Motor neuron (in vitro differentiated cells): Measurements from ENCODE around the gene ZNF362. TPM values are rescaled to one million over a fixed set of nuclear protein-coding genes. Genes with fewer than 3 reads are reported as not detected.

ENCODE experiments used
- ATAC-seq, 8 experiments: fragments of 200-7000 bp; cut with Tn5 transposase; replicated peaks in 6 of 8; 2 replicates each; pipeline ENCODE4 v1.8.0; 2021; ENCODE audit warnings: mild to moderate bottlenecking in 8 of 8, moderate library complexity in 8 of 8
- H3K27ac ChIP-seq, 2 donors: fragments of 250-450 bp; sonication (Bioruptor Pico); 2 replicates each; pipeline ENCODE4 v1.9.0; 2021; ENCODE audit warnings: antibody characterized with exemption in 2 of 2, mild to moderate bottlenecking in 2 of 2, moderate library complexity in 1 of 2
- H3K4me1 ChIP-seq, 2 donors: fragments of 250-450 bp; sonication (Bioruptor Pico); replicated peaks in 1 of 2; 2 replicates each; pipeline ENCODE4 v1.6.1; 2021; ENCODE audit warnings: antibody characterized with exemption in 2 of 2, mild to moderate bottlenecking in 2 of 2, moderate library complexity in 1 of 2
- H3K4me3 ChIP-seq, 5 donors: fragments of 250-450 bp; sonication (Bioruptor Pico); 2 replicates each; pipeline ENCODE4 v1.9.0; 2021; ENCODE audit warnings: antibody characterized with exemption in 5 of 5, mild to moderate bottlenecking in 5 of 5, moderate library complexity in 4 of 5
- WGBS, 10 experiments: fragments of 450-650 bp; shearing (Covaris generic); methylation state at CpG; one replicate each; pipeline ENCODE4 v1.0.0; 2022; 5-methylcytosine and 5-hydroxymethylcytosine counted together
- in situ Hi-C, 9 experiments: fragments of 400-800 bp; cut with MboI; loops; one replicate each; pipeline ENCODE4 v1.15.0; 2021; ENCODE audit warnings: low sequenced_read_pairs in 9 of 9, low pct_unique_long_range_greater_than_20kb in 2 of 9; ENCODE audit not compliant: unreplicated experiment in 9 of 9
- total RNA-seq, 8 experiments: library from RNA; unstranded; fragments of 300-600 nt; gene quantifications; 2 replicates each; pipeline versions ENCODE4 v1.2.3 to v1.2.4, GENCODE V29; 2022

ZNF362 gene
- total RNA-seq, 8 experiments from 2014 or later: 4.4 to 31.7 (median 25.3) TPM

- Histone ChIP-seq H3K27ac (no peak overlapping the region), H3K4me3 (no peak overlapping the region), H3K4me1 (peaks cover 13 to 15% of the 10 kb centered on the region in 2 donors)
- 84 to 100% (median 100%) methylated on average over 1 to 2 of the region's 5 CpGs; no CpG with 5 or more reads in 3 of the 10 experiments for WGBS, 10 experiments
- peak in 1 of 8 experiments; percentile 20 for ATAC-seq
- in situ Hi-C loops: loop anchor here in 1 of 9 experiments (25.0 kb wide), 1 partner anchor 102 kb away; no protein-coding TSS in a partner anchor
Observed at GRCh38 chr1:33263890-33264504, 7.7 kb downstream of the ZNF362 start.

GRCh38 chr1:33265780-33266605 lies 9.7 kb downstream of the ZNF362 start:
- peaks cover 3 to 6% of the 10 kb centered on the region in 2 donors for H3K4me1 ChIP-seq
- 27 to 100% (median 92%) methylated on average over 1 to 10 of the region's 10 CpGs; no CpG with 5 or more reads in 1 of the 10 experiments for WGBS, 10 experiments

GRCh38 chr1:33266766-33267165 lies 10.5 kb downstream of the ZNF362 start:
- no peak for ATAC-seq
- Histone ChIP-seq H3K4me3 (no peak overlapping the region), H3K27ac (no peak overlapping the region), H3K4me1 (no peaks in the 10 kb centered on the region)
- in situ Hi-C loops: loop anchor here in 1 of 9 experiments (25.0 kb wide), 1 partner anchor 104 kb away; no protein-coding TSS in a partner anchor
- WGBS, 10 experiments: 79 to 100% (median 96%) methylated on average over 1 to 4 of the region's 6 CpGs; no CpG with 5 or more reads in 5 of the 10 experiments

More at GRCh38 chr1:33265780-33266605, 9.7 kb downstream of the ZNF362 start:
- H3K27ac ChIP-seq: no peak overlapping the region
- no peak overlapping the region for H3K4me3 ChIP-seq
- in situ Hi-C loops: loop anchor here in 1 of 9 experiments (25.0 kb wide), 1 partner anchor 104 kb away; no protein-coding TSS in a partner anchor
- no peak for ATAC-seq

GRCh38 chr1:33267468-33268205 lies 11.3 kb downstream of the ZNF362 start:
- WGBS, 10 experiments: 25 to 100% (median 85%) methylated on average over 1 to 5 of the region's 5 CpGs
- in situ Hi-C loops: loop anchor here in 1 of 9 experiments (25.0 kb wide), 1 partner anchor 105 kb away; no protein-coding TSS in a partner anchor
- Histone ChIP-seq H3K4me1 (no peaks in the 10 kb centered on the region), H3K27ac (no peak overlapping the region), H3K4me3 (no peak overlapping the region)
- ATAC-seq: no peak

- 24 to 83% (median 76%) methylated on average over 1 to 2 of the region's 2 CpGs; no CpG with 5 or more reads in 4 of the 10 experiments for WGBS, 10 experiments
- H3K27ac ChIP-seq: no peak overlapping the region
- no peak for ATAC-seq
- no peaks in the 10 kb centered on the region for H3K4me1 ChIP-seq
- in situ Hi-C loops: loop anchor here in 1 of 9 experiments (25.0 kb wide), 1 partner anchor 106 kb away; no protein-coding TSS in a partner anchor
- H3K4me3 ChIP-seq: no peak overlapping the region
Observed at GRCh38 chr1:33268457-33268856, 12.2 kb downstream of the ZNF362 start.

GRCh38 chr1:33268927-33269610 lies 12.8 kb downstream of the ZNF362 start:
- WGBS, 10 experiments: 0 to 100% (median 80%) methylated on average over 1 to 5 of the region's 5 CpGs; no CpG with 5 or more reads in 1 of the 10 experiments

DNA sequence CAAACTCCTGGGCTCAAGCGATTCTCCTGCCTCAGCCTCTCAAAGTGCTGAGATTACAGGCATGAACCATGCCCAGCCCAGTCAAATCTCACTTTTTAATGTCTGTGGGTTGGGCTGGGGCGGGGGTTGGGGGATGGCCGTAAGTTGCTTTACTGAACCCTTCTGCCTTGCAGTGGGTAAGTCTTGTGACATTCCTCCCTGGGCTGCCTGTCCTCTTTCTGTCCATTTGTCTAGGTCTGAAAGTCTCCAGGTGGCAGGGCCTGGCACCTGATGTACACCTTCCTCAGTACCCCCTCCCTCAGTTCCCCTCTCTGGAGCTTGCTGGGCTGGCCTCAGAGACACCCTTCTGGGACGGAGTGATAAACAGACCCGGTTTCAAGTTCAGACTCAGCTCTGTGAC lies 13.3 kb downstream of the ZNF362 start:
- in situ Hi-C loops: loop anchor here in 1 of 9 experiments (25.0 kb wide), 1 partner anchor 107 kb away; no protein-coding TSS in a partner anchor
- H3K27ac ChIP-seq: no peak overlapping the region
- no peak overlapping the region for H3K4me3 ChIP-seq
- peak in 1 of 8 experiments; percentile 37 for ATAC-seq
- WGBS, 10 experiments: 74 to 94% (median 80%) methylated on average over 1 to 5 of the region's 5 CpGs; no CpG with 5 or more reads in 7 of the 10 experiments
- no peaks in the 10 kb centered on the region for H3K4me1 ChIP-seq

More at GRCh38 chr1:33268927-33269610, 12.8 kb downstream of the ZNF362 start:
- Histone ChIP-seq H3K4me1 (no peaks in the 10 kb centered on the region), H3K4me3 (no peak overlapping the region), H3K27ac (no peak overlapping the region)
- in situ Hi-C loops: loop anchor here in 1 of 9 experiments (25.0 kb wide), 1 partner anchor 107 kb away; no protein-coding TSS in a partner anchor
- peak in 4 of 8 experiments; percentile 17 to 72 (median 36) for ATAC-seq

DNA sequence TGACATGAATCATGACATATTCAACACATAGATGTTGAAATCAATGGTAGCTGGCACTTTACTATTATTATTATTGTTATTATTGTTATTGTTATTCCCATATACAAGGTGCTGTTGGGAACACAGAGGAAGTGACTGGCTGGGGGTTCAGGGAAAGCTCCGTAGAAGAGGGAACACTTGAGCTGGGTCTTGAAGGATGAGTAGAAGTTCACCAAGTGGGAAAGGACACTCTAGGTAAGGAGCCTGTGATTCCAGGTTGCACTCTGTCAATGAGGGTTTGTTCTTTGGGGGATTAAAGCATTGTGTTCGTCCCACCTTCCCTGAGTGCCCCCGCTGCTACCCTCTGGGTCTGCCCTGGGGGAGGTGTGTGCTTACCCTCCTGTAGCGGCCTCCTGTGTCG lies 14.1 kb downstream of the ZNF362 start:
- H3K27ac ChIP-seq: no peak overlapping the region
- no peak for ATAC-seq
- no peaks in the 10 kb centered on the region for H3K4me1 ChIP-seq
- 54 to 100% (median 86%) methylated on average over 1 to 5 of the region's 5 CpGs; no CpG with 5 or more reads in 4 of the 10 experiments for WGBS, 10 experiments
- in situ Hi-C loops: loop anchor here in 1 of 9 experiments (25.0 kb wide), 1 partner anchor 108 kb away; no protein-coding TSS in a partner anchor
- H3K4me3 ChIP-seq: no peak overlapping the region

GRCh38 chr1:33270808-33271465 lies 14.6 kb downstream of the ZNF362 start:
- no peak for ATAC-seq
- Histone ChIP-seq H3K4me3 (no peak overlapping the region), H3K4me1 (no peaks in the 10 kb centered on the region), H3K27ac (no peak overlapping the region)
- WGBS, 10 experiments: 40 to 100% (median 87%) methylated on average over 1 to 6 of the region's 7 CpGs; no CpG with 5 or more reads in 4 of the 10 experiments
- in situ Hi-C loops: loop anchor here in 1 of 9 experiments (25.0 kb wide), 1 partner anchor 109 kb away; no protein-coding TSS in a partner anchor

- ATAC-seq: no peak
- Histone ChIP-seq H3K27ac (no peak overlapping the region), H3K4me3 (no peak overlapping the region), H3K4me1 (no peaks in the 10 kb centered on the region)
- in situ Hi-C loops: loop anchor here in 1 of 9 experiments (25.0 kb wide), 1 partner anchor 110 kb away; no protein-coding TSS in a partner anchor
- WGBS, 10 experiments: 58 to 100% (median 90%) methylated on average over 1 to 10 of the region's 13 CpGs; no CpG with 5 or more reads in 1 of the 10 experiments
Observed at GRCh38 chr1:33271666-33272505, 15.6 kb downstream of the ZNF362 start.
